GM18526 (cell line): ENCODE results near the gene CCL3.
"Not testable (repeated sequence)": the region's sequence is repeated elsewhere in the genome, so short reads cannot be mapped to it uniquely, and the experiment has no call there.

Source experiments
- POLR2A ChIP-seq: IDR thresholded peaks from 3 replicates; pipeline ENCODE4 v1.6.1; 2011; ENCODE audit not compliant: insufficient read length; ENCODE audit errors: extremely low read depth

The CCL3 gene

GRCh38 chr17:36123431-36123830 lies 33.5 kb upstream of the CCL3 start:
- TF ChIP-seq POLR2A, result no peak

DNA sequence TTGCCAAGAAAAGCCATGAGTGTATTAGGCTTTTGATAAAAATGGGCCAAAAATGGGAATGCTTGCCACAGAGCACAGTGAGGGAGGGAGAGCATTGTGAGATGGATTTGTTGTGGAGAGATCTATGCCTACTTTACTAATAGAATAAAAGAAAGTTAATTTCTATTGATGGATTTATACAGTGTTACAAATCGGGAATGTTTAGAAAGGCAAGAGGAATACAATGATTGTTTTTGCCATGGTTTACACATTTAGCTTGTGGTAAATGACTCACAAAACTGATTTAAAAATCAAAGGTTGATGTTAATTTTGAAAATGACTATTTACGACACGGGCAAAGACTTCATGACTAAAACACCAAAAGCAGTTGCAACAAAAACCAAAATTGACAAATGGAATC lies 30.3 kb upstream of the CCL3 start:
- TF ChIP-seq POLR2A, result no peak

DNA sequence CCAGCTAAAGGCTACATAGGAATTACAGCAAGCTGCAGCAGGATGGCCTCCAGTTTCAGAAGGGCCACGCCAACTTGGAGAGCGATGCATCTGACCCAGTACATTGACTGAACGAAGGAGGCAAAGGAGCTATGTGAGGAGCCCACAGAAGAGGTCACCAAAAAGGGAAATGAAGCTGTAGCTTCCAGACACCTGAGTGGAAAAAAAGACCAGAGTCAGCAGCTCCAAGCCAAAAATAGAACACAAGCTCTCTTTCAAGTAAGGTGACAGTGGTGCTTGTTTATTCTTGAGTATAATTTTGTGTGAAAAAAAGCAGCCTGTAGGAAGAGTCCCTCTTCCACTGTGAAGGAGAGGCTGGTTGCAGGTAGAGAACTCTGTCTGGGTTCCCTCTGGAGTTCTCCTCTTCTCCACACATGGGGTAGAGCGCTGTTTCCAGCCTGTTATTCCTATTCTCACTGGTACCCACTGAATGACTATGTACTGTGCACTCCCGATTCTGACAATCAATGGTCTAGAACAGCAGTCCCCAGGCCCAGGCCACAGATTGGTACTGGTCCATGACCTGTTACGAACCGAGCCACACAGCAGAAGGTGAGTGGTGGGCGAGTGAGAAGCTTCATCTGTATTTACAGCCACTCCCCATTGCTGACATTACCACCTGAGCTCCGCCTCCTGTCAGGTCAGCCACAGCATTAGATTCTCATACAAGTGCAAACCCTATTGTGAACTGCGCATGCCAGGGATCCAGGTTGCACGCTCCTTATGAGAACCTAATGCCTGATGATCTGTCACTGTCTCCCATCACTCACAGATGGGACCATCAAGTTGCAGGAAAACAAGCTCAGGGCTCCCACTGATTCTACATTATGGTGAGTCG lies 28.8 kb upstream of the CCL3 start:
- TF ChIP-seq POLR2A, result no peak

DNA sequence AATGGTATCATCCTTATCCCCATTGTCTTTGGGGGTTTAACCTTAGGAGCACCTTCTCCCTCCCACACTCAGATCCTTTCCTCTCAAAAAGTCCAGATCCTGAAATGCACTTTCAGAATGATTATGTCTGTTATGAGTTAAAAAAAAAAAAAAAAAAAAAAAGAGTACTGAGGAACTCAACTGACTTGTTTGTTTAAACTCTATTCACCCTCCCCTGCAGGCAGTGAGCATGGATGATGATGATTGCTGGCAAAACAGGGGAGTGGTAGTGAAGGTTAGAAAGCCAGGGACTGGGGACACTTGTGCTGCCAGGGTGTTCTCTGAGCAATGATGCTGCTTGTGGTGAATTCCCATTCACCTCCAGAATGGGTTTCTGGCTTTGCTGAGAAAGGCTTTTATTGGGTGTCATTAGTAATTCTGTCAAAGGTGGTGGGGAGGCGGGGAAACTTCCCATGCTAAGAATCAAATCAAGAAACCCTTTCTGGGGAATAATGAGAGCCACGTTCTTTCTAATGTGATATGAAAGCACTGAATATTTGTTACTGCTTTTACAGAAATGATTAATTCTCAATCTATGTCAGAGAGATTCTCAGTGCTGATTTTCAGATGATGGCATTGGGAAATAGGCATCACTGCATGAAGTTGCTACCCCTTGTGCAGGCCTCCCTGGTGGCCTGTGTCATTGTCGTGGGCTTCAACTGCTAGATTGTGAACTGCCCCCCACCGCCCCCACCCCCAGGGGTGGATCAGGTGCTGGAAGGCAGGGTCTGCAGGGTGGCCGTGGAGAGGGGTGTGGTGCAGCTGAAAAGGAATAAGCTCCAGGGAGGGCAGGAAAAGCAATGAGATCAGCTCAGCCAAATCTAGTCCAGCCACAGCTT lies 27.8 kb upstream of the CCL3 start:
- TF ChIP-seq POLR2A, result no peak

- TF ChIP-seq POLR2A, result no peak
Measured at GRCh38 chr17:36112572-36112971, 22.6 kb upstream of the CCL3 start.

DNA sequence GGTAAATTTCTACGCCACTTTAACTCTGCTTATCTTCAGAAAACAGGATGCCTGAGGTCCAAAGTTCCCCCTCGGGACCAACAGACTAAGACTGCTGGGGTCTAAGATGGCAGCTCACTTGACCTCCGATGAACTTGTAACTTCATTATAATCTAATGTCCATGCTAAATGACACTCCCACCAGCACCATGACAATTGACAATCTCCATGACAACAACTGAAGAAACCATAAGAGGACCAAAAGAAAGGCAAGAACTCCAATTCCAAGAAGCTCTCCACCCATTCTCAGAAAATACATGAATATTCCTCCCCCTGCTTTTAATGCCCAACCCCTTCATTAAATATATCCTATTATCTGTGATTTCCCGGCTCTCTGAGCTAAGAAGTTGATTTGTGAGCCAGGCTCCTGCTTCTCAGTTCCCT lies 21.1 kb upstream of the CCL3 start:
- TF ChIP-seq POLR2A, result no peak

GRCh38 chr17:36107660-36108059 lies 17.7 kb upstream of the CCL3 start:
- TF ChIP-seq POLR2A, result no peak

DNA sequence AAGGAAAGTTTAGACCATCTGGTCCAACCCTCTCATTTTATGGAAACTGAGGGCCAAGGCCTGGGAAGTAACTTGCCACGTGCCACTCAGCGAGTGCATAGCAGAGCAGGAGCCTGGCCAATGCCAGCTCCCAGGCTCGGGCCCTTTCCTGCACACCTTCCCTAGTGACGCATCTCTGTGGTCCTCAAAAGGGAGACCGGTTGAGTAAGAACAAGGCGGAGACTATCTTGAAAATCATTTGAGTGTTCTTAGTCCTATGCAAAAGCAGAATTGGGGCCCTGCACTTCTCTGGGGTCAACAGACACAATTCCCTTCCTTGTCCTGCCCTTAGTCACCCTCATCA lies 16.5 kb upstream of the CCL3 start:
- no peak for TF ChIP-seq POLR2A

DNA sequence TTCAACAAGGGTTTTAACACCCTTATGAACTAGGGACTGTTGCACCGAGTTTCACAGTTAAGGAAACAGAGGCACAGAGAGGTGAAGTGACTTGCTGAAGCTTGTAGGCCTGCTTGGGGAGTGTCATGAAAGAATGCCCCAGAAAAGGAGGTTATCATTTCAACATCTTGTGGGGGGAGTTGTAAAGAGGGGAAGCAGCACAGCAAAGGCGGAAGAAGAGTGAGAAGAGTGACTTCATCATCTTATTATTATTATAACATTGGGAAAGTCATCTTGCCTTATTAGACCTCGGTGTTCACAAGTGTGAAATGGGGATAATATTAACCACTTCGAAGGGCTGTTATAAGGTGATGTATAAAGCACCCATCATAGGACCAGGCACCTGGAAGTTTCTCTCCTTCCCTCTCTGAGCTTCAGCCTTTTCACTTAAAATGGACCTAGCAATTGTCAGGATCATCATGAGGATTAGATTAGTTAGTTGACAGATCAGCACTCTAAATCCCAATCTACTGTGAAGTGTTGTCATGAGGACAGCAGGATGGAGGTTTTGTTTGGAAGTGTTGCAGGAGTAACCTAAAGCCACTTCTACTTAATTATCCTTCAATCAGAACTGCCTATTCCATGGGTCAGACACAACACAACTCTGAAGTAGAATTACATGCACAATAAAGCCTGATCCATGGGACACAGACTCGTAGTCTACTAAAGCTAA lies 16.0 kb upstream of the CCL3 start:
- TF ChIP-seq POLR2A, result no peak

- no peak for TF ChIP-seq POLR2A
Measured at GRCh38 chr17:36104701-36105181, 14.8 kb upstream of the CCL3 start.

- TF ChIP-seq POLR2A, result not testable (repeated sequence)
Measured at GRCh38 chr17:36103401-36103975, 13.5 kb upstream of the CCL3 start, which contains the start of gene CCL4. TSS of gene CCL4 (plus strand) at chr17:36103827. CDS start at chr17:36103906, 79 bp downstream.

- no peak for TF ChIP-seq POLR2A
Measured at GRCh38 chr17:36095992-36096391, 6.0 kb upstream of the CCL3 start.

DNA sequence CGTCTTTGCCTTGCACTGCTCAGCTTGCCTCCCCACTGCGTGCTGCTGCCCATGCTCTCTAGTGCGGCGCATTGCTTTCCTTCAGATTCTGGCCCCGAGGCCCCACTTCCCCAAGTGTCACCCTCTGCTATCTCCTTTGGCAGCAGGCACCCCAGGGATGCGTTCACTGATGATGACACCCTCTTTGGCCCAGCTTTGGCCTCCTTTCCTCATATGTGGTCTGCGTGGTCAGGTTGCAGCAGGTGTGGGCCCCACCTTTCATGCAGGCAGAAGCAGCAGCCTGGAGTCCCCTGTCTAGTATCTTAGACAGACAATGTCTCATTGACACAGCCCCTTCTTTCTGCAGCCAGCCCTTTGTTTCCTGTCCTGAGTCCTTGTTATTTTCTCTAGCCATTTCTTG lies 4.8 kb upstream of the CCL3 start:
- TF ChIP-seq POLR2A, result no peak

- TF ChIP-seq POLR2A, result no peak
Measured at GRCh38 chr17:36094232-36094631, 4.3 kb upstream of the CCL3 start.

DNA sequence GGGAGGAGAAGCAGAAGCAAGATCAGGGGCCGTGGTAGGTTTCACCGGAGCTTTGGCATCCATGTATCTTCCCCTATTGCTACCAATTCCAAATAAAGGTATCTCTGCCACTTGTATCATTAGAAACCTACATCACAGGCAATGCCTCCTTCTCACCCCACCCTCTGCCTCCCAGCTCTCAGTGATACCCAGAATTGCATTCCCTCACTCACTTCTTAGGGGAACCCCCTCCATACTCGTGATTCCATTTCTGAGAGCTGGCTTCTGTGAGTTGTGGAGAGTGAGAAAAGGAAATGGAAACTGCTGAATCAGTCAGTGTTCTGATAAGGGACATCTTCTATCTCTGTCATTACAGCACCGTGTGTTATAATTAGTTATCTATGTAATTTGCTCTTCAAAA lies 2.3 kb upstream of the CCL3 start:
- no peak for TF ChIP-seq POLR2A
